HT1080 (cell line): ENCODE measurements around the gene PHF10. TPM values are rescaled to one million over a fixed set of nuclear protein-coding genes. Genes with fewer than 3 reads are reported as not detected.

Source experiments
- total RNA-seq: library from RNA; depleted of rRNA; stranded (reverse); fragments of >200 nt; shearing (Covaris generic); gene quantifications from 2 replicates; pipeline ENCODE4 v1.2.3, GENCODE V29; 2014; rRNA removed

PHF10 gene
- total RNA-seq, 1 experiment from 2014 or later = 25.8 TPM

Other genes with a start within 250 kb of the PHF10 start
- gene WDR27, start 22.5 kb downstream of the PHF10 start, total RNA-seq = 14.9 and 18.7 TPM in 2 replicates
- gene C6orf120, start 22.4 kb downstream of the PHF10 start, total RNA-seq = 55.1 and 64.4 TPM in 2 replicates
- gene DYNLT2, start 27.1 kb upstream of the PHF10 start, total RNA-seq = 0.90 and 1.4 TPM in 2 replicates
- gene ERMARD, start 27.1 kb upstream of the PHF10 start, total RNA-seq = 16.2 and 16.6 TPM in 2 replicates